COLO829 (cell line): ENCODE data around the gene DCC.

ENCODE experiments used
- DNase-seq: peaks from one replicate; pipeline ENCODE4 v3.0.0; 2012; ENCODE audit warnings: low spot score

Gene DCC

DNA sequence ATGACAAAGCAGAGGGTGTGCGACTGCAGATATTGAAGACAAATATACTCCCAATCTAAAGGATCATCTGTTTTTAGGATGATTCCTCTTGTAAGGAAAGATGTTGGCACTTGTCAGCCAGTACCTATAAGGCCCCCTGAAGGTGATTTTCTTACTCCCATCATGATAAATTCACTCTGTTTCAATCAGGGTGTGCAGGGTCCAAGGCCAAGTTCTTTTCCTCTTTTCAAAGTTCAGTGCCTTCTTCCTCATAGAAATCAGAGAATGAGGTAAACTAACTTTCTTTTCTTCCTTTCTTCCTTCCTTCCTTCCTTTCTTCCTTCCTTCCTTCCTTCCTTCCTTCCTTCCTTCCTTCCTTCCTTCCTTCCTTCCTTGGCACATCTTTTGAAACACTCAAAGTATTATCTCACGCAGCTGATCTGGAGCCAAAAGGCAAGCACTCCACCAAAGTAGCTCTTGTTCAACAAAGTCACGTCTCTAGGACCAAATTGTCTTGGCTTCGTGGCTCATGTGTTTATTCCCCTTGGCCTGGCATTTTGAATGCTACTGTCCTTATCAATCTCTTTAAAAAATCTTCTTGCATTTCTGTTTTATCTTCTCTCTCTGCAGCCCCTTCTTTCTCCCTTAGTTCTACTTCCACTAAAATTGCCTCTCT, 87.7 kb downstream of the DCC start:
- DNase-seq = no peak

DNA sequence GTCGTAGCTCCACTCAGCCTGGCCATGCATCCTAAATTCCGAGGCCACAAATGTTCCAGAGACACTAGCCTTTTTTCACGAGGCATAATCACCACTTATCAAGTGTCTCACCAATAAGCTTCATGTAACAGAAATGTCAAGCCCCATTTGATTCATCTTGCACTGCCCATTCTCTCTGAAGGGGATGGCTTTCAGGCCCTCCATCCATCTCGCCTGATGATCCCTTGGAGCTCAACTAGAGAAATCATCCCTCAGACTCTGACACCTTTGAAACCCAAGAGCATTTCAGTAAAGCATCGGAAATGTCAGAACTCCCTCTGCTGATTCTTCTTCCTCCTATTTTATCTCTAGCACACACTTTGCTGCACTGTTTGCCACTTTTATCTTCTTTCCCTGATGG, 91.7 kb downstream of the DCC start:
- no peak for DNase-seq

DNA sequence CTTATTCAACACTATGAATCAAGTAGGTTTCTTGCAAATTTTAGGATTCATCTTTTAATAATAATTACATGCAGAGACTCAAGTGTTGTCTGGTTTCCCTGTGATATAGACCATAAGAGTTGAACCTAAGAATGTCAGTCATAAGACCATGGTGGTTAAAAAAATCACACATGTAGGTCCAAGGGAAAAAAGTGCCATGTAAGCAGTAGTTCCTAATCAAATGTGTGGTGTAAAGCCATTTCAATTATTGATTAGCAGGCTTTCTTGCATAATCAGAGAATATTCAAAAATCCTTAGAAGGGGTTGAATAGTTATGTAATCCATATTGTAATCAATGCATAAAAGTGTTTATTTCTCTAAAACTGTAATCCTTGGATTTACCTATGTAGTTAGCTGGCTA, 93.8 kb downstream of the DCC start:
- no peak for DNase-seq

DNA sequence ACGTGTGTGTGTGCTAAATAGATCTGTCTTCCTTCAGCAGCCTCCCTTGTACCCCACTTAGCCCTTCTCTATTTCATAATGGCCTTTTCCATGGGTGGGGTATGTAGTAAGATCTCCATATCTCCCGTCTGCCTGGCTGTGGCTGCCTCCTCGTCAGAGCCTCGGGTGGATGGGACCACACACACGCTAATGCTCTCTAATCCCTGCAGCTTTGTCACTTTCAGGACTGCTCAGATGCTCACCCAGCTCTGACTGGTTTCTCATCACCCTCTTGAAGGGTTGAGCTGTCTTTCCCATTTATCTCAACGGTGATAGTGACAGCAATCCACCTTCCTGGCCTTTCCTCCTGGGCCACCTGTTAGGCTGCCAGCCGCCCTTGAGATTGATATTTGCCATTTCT, 95.3 kb downstream of the DCC start:
- DNase-seq = no peak

- no peak for DNase-seq
Observed at GRCh38 chr18:52437161-52437560, 97.2 kb downstream of the DCC start.

DNA sequence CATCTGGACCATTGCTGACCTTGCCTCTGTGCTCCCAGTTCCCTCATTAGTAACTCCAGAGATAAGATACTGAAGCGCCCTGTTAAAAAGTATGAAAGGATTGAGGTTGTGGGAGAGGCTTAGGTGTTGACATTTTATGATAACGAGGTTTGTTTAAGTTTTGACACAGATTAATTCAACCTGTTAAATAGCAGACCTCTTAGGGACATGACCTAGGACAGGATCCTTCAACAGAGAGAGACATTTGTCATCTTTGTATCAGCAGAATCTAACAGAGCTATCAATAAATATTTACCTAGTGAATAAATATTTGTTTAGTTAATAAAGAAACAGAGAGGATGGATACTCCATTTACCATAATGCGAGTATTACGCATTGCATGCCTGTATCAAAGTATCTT, 99.5 kb downstream of the DCC start:
- no peak for DNase-seq

GRCh38 chr18:52441794-52442193, 101.8 kb downstream of the DCC start:
- no peak for DNase-seq

- no peak for DNase-seq
Observed at GRCh38 chr18:52442686-52443085, 102.7 kb downstream of the DCC start.

- DNase-seq = no peak
Observed at GRCh38 chr18:52451256-52451655, 111.3 kb downstream of the DCC start.

DNA sequence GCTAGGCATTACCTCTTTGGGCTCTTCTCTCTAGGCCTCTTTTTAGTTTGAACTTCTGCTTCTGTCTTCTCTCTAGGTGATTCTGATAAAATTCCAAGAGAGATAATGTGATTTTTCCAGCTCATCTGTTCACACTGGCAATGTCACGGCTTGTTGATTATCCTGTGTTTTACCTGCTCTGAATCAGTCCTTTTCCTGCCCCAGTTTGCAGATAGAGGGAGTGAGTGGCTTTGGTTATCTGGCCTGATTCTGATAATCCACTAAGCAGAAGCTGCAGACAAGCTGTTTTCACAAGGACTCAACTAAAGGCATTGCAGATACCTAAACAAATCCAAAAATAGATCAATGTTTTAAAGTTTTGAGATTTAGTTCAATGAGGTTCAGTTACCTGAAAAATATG, 111.9 kb downstream of the DCC start:
- DNase-seq = no peak

- no peak for DNase-seq
Observed at GRCh38 chr18:52452427-52452826, 112.4 kb downstream of the DCC start.

DNA sequence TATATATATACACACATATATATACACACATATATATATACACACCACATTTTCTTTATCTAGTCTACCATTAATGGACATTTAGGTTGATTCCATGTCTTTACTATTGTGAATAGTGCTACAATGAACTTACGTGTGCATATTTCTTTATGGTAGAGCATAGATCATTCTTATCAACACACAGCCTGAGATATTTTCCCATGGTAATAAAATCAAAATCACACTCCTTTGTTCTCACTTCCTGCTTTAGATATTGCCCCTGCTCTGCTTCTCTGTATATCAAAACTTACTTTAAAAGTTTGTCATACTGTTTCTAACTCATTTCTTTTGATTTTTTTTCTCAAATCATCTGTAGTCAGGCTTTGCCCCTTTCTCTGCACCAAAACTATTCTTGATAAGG, 119.9 kb downstream of the DCC start:
- no peak for DNase-seq

- no peak for DNase-seq
Observed at GRCh38 chr18:52462853-52463252, 122.9 kb downstream of the DCC start.

DNA sequence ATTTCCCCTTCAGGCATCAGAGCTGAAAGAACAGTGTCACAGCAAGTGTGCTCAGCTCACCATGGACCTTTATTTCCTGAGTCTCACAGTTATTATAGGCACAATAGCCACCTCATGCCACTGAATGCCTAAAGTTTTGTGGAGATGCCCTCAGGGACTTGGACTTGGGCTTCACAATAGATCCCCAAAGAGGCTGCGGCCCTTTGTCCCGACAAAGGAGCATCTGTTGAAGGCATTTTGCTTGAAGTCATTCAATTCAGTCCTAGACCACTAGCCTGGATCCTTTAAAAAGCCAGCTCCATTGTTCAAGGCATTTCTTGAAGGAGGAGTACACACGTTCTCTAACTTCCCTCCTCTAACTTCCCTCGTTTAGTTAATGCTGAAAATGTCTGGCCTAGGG, 125.4 kb downstream of the DCC start:
- DNase-seq = no peak

DNA sequence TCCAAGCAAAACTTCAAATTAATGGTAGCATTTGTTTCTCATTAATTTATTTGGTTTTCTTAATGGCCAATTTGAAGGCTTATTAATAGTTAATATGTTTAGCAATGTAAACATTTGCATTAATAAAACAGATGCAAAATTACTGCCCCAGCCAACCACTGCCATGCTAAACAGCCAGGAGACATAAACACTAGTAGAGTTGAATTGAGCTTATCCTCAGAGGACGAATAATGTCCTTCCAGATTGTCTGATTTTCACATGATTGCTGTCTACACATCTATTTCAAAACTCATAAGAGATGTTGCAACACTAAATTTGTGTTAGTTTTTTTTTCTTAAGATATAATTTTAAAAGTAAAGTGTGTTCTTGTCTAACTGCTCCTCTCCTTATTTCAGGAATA, 128.5 kb downstream of the DCC start:
- no peak for DNase-seq

DNA sequence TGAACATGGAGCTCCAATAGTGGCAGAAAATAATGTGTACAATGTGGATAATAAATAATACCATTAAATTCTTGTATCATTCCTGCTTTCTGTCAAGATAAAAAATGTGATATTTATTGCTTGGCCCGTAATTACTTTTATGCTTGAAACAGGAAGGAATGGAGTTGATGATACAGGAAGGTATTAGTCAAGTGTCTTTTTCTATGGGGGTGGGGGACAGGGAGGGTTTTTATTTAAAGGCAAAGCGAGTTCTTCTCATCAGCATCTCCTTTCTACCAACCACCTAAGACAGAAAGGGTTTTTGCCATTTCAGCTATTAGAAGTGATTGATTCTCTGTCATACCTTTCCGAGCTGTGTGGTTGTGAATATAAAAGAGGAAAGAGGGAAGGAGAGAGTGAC, 135.3 kb downstream of the DCC start:
- DNase-seq = no peak

- DNase-seq = no peak
Observed at GRCh38 chr18:52481116-52481515, 141.1 kb downstream of the DCC start.

GRCh38 chr18:52484977-52485376, 145.0 kb downstream of the DCC start:
- no peak for DNase-seq

- DNase-seq = no peak
Observed at GRCh38 chr18:52486052-52486451, 146.1 kb downstream of the DCC start.

GRCh38 chr18:52489396-52490306, 149.7 kb downstream of the DCC start:
- no peak for DNase-seq

- no peak for DNase-seq
Observed at GRCh38 chr18:52496426-52496825, 156.4 kb downstream of the DCC start.

DNA sequence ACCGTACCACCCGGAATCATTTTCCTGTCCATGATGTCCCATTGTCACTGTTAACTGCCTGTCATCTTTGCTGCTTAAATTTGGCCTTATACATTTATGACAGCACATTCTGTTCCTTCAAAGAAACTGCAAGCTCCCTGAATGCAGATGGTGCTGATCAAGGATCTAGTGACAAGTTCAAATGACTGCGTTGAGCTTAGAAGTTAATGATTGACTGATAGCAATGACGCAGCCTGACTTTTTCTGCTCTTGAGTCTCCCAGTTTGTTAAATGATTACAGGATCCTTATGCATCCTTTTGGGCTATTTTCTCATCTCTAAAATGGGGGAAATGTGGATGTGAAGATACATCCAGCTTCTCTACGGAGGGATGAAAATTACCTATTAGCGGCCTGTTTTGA, 159.0 kb downstream of the DCC start:
- no peak for DNase-seq

GRCh38 chr18:52499644-52500043, 159.6 kb downstream of the DCC start:
- DNase-seq = no peak

- no peak for DNase-seq
Observed at GRCh38 chr18:52504589-52504988, 164.6 kb downstream of the DCC start.
